ENCODE data around the gene PPIL1.

Gene PPIL1

DNA sequence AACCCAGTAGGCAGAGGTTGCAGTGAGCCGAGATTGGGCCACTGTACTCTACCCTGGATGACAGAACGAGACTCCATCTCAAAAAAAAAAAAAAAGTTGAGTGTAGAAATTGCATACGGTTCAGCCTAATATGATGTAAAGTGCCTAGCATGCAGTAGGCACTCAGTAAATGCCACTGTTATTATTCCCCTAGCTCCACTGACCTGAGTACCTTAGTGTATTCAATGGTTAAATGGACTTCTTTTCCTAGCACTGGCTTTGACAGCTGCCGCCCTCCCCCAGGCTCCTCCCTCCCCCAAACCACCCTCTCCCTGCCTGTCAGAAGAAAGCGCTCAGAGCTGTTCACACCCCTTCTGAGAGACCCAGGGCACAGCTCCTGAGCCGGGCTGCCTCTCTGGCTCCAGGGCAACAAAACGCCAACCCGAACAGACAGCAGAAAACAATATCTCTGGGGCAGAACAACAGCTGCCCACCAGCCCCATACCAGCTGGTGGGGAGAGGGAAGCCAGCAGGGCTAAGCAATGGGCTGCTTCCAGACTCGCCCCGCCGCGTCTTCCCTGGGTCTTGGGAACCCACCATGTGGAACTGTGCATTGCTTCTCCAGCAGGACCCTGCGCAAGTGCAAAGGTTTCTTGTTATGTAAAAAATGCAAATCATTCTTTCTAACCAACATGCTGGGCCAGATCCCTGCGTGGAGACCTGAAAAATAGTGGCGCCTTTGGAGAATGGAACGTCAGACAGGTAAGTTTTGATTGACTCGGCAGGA, 39.8 kb downstream of the PPIL1 start:
- no peak for DNase-seq

DNA sequence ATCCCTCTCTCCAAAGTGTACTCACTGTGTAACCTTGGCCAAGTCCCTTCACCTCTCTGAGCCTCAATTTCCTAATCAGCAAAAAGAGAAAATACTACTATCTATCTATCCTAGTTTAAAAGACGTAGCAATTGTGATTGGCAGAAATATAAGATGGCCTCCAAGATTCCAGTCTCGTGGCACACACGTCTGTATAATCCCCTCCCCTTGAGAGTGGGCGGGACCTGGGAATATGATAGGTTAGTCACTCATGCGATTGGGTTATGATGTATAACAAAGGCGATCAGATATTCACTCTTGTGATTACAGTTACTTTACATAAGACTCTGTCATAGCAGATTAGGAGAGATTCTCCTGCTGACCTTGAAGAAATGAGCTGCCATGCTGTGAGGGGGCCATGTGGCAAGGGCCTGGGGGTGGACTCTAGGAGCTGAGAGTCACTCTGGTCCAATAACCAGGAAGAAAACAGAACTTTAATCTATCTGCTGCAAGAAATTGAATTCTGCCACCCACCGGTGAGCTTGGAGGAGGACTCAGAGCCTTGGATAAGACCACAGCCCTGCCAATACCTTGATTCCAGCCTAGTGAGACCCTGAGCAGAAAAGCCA, 41.3 kb downstream of the PPIL1 start:
- DNase-seq = no peak

- no peak for DNase-seq
Measured at GRCh38 chr6:36832313-36832712, 42.3 kb downstream of the PPIL1 start.

DNA sequence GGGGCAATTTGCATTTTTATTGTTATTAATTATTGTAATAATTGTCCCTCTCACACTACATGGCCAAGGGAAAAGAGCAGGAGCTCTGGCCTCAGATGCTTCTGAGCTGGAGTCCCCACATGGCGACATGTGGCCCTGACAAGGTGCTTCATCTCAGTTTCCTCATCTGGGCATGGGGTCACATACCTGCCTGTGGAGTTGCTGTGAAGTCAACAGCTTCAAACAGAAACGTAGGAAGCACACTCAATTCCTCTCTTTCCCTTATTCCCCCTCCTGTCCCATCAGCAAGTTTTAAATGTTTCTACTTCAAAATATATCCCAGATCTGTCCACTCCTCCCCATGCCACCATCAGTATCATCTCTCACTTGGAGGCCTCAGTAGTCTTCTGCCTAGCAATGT, 44.0 kb downstream of the PPIL1 start:
- no peak for DNase-seq

DNA sequence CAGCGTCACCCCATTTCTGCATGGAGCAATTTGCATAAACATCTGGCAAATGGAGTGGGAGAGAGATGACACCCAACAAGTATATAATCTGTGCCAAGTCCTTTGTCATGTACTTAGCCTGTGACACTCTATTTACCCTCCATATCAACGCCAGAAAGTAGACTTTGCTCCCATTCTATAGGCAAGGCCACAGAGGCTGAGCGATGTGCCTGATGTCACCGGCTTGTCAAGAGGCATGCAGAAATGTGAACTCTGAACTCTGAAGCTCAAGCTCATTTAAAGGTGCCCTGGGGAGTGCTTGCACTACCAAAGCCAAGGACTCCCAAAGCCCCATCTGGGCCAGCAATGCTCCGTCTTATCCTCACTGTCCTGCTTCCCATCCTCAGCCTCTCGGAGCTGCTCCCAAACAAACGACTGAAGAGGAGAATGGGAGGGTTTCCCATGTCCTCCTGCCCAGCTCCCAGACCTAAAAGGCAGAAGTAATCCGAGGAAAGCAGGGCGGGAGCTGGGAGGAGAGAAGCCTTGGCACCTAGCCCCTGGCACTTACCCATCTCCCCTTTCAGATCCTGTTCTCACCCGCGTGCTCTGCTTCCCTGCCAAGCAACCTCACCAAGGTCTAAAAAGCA, 44.6 kb downstream of the PPIL1 start:
- DNase-seq = peak; percentile 13

- DNase-seq = peak; percentile 77
Measured at GRCh38 chr6:36827261-36828079, 47.1 kb downstream of the PPIL1 start.

DNA sequence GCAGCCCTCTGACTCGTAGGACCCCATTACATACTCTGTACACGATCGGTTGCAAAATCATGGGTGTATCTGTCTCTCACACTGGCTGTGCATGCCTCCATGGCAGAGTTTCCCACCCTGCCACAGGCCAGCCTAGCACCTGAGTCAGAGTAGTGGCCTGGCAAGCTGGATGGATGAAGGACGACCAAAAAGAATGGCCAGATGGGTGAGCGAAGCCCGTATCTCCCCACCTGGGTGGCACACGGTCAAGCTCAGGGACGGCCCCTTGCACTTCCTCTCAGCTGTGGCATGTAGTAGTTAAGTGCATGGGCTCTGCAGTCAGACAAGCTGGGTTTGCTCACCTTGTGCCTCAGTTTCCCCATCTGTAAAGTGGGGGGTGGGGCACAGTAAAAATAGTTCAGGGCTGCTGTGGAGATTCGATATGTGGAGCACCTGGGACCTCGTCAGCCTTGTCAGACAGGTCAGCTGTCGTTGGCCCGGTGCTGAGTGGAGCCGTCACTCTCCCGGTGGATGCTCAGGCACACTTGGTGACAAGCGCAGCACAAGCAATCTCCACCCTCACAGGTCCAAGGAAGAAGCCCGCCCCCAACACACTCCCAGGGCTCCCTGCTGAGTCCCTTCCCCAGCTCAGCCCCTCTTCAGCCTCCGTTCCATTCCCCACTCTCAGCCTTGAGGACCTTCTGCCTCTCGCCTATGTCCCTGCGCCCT, 47.9 kb downstream of the PPIL1 start:
- no peak for DNase-seq

GRCh38 chr6:36825994-36826393, 48.6 kb downstream of the PPIL1 start:
- DNase-seq = no peak

DNA sequence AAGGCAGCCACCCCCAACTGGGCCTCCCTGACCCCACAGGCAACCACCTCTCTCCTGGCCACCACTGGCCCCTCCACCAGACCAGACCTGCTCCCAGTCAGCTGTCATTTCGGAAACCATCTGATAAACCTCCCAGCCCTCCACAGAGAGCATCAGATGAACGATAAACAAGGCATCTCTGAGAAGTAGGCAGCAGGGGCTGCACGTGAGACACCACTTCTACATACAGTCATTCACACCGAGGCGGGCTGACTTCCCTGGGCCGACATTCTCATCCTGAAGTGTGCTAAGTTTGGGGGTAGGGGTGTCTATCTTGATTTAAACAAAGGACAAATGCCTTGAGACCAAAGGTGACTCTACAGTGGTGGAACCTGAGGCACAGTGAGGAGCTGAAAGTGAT, 49.2 kb downstream of the PPIL1 start:
- DNase-seq = no peak

DNA sequence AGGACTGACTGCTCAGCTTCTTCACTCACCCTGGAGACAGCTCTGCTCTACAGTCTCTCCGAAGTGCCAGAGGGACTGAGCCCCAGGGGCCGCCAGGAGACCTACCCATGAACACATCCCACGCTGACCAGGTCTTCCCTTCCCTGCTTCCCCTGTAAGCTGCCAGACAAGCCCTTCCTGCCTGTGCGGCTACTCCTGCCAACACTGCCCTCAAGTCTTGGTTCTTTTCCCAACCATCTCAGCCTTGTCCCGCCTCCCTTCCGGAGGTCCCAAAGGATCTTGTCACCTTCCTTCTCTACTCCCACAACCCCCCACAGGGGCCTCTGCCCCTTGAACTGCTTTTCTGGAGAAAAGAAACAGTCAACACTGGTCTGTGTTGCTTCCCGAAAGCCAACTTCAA, 50.4 kb downstream of the PPIL1 start:
- DNase-seq = no peak

- DNase-seq = no peak
Measured at GRCh38 chr6:36823421-36824096, 51.0 kb downstream of the PPIL1 start.

GRCh38 chr6:36822506-36823269, 51.9 kb downstream of the PPIL1 start:
- DNase-seq = no peak

GRCh38 chr6:36821581-36822335, 52.8 kb downstream of the PPIL1 start:
- no peak for DNase-seq

- DNase-seq = peak; percentile 51
Measured at GRCh38 chr6:36820700-36821580, 53.7 kb downstream of the PPIL1 start.

DNA sequence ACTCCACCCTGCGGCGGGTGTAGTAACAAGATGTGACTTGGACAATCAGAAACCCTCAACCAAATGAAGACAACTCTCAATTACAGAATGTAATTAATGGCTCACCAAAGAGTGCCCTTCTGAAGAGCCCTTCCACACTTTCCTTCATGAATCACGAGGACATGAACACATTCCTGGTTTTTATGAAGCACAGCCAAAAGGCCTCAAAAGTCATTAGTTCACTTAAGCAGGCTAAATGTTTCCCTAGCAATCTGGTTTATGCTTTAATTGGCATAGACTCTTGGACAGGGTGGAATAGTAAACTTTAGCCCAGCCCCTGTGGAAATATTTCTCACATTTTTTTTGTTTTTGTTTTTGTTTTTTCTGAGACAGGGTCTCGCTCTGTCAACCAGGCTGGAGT, 55.8 kb downstream of the PPIL1 start:
- DNase-seq = no peak

- no peak for DNase-seq
Measured at GRCh38 chr6:36817847-36818246, 56.8 kb downstream of the PPIL1 start.

- no peak for DNase-seq
Measured at GRCh38 chr6:36817176-36817817, 57.3 kb downstream of the PPIL1 start.

- DNase-seq = no peak
Measured at GRCh38 chr6:36815962-36816735, 58.5 kb downstream of the PPIL1 start.

All from fibroblast of skin of abdomen (primary cell).